Small intestine (tissue), 7 donors: ENCODE measurements around the gene DDX51. TPM values are rescaled to one million over a fixed set of nuclear protein-coding genes. Genes with fewer than 3 reads are reported as not detected.

ENCODE experiments used
- DNase-seq, 2 donors: peaks; one replicate each; pipeline versions ENCODE4 v3.0.0 to v3.0.0-alpha.2; 2013
- FAIRE-seq: peaks from 2 replicates; lab custom pipeline; 2012; peaks lifted over from hg19 to GRCh38; lab: Jason Lieb, UNC
- H3K27ac ChIP-seq, 3 donors: one replicate each; pipeline ENCODE4 v1.5.1; 2013; ENCODE audit warnings: low read length in 2 of 3, mild to moderate bottlenecking in 2 of 3, control low read depth in 1 of 3, inconsistent platforms in 1 of 3, low read depth in 1 of 3, moderate library complexity in 1 of 3
- H3K27me3 ChIP-seq, 3 donors: one replicate each; pipeline ENCODE4 v1.6.1; 2013; ENCODE audit warnings: low read length in 3 of 3, inconsistent platforms in 1 of 3; ENCODE audit not compliant: control insufficient read depth in 3 of 3, insufficient read depth in 3 of 3
- H3K36me3 ChIP-seq, 3 donors: one replicate each; pipeline ENCODE4 v1.6.1; 2013; ENCODE audit warnings: low read length in 3 of 3, inconsistent platforms in 1 of 3, low read depth in 1 of 3, mild to moderate bottlenecking in 1 of 3, moderate library complexity in 1 of 3; ENCODE audit not compliant: control insufficient read depth in 3 of 3, insufficient read depth in 2 of 3
- H3K4me1 ChIP-seq, 3 donors: one replicate each; pipeline ENCODE4 v1.6.1; 2013; ENCODE audit warnings: low read length in 2 of 3, inconsistent platforms in 1 of 3, low read depth in 1 of 3, mild to moderate bottlenecking in 1 of 3, moderate library complexity in 1 of 3; ENCODE audit not compliant: control insufficient read depth in 3 of 3, insufficient read depth in 2 of 3
- H3K4me3 ChIP-seq, 3 donors: one replicate each; pipeline ENCODE4 v1.5.1; 2013; ENCODE audit warnings: low read length in 3 of 3, control low read depth in 1 of 3, inconsistent platforms in 1 of 3, low read depth in 1 of 3, mild to moderate bottlenecking in 1 of 3, moderate library complexity in 1 of 3
- H3K9me3 ChIP-seq, 2 donors: one replicate each; pipeline ENCODE4 v1.6.1; 2013; ENCODE audit warnings: low read depth in 1 of 2, low read length in 1 of 2; ENCODE audit not compliant: control insufficient read depth in 2 of 2, insufficient read depth in 1 of 2
- WGBS, 3 donors: extraction: QIAGEN DNeasy Blood & Tissue Kit; methylation state at CpG; one replicate each; pipeline ENCODE4 v1.1.7; 2013; 5-methylcytosine and 5-hydroxymethylcytosine counted together
- polyA plus RNA-seq, 4 donors: library from polyadenylated mRNA; stranded (reverse) in 3 of 4; unstranded in 1 of 4; fragments of 200-250 nt in 3 of 4; fragments of 120-200 nt in 1 of 4; gene quantifications; one replicate each; pipeline versions ENCODE4 v1.2.1 to v1.2.3, GENCODE V29; 2013
- donor health status: healthy with polysubstance abuse.
- donor health status: control.
- donor health status: control.
- donor health status: Bipolar disorder and iron deficiency.
- donor health status: healthy.

Gene DDX51
- polyA plus RNA-seq, 4 donors = 5.1 to 17.3 (median 11.3) TPM

- no peak for DNase-seq
- no peak for FAIRE-seq
- 37 to 74% (median 58%) methylated on average over 26 to 35 of the region's 35 CpGs for WGBS, 3 donors
- Histone ChIP-seq H3K27ac (no peak overlapping the region), H3K4me3 (no peak overlapping the region), H3K9me3 (no peaks in the 10 kb centered on the region), H3K27me3 (peaks cover 0 to 14% (median 4%) of the 10 kb centered on the region in 3 donors), H3K4me1 (no peaks in the 10 kb centered on the region), H3K36me3 (no peaks in the 10 kb centered on the region)
Measured at GRCh38 chr12:132175496-132176384, 31.6 kb upstream of the DDX51 start.

GRCh38 chr12:132174839-132175490 is 30.8 kb upstream of the DDX51 start:
- DNase-seq (peak in 1 of 2 donors; percentile 41), FAIRE-seq (no peak)
- Histone ChIP-seq H3K27ac (no peak overlapping the region), H3K4me1 (no peaks in the 10 kb centered on the region), H3K4me3 (no peak overlapping the region), H3K9me3 (no peaks in the 10 kb centered on the region), H3K36me3 (no peaks in the 10 kb centered on the region), H3K27me3 (peaks cover 0 to 12% (median 4%) of the 10 kb centered on the region in 3 donors)
- WGBS, 3 donors = 40 to 67% (median 40%) methylated on average over 20 to 25 of the region's 25 CpGs

DNA sequence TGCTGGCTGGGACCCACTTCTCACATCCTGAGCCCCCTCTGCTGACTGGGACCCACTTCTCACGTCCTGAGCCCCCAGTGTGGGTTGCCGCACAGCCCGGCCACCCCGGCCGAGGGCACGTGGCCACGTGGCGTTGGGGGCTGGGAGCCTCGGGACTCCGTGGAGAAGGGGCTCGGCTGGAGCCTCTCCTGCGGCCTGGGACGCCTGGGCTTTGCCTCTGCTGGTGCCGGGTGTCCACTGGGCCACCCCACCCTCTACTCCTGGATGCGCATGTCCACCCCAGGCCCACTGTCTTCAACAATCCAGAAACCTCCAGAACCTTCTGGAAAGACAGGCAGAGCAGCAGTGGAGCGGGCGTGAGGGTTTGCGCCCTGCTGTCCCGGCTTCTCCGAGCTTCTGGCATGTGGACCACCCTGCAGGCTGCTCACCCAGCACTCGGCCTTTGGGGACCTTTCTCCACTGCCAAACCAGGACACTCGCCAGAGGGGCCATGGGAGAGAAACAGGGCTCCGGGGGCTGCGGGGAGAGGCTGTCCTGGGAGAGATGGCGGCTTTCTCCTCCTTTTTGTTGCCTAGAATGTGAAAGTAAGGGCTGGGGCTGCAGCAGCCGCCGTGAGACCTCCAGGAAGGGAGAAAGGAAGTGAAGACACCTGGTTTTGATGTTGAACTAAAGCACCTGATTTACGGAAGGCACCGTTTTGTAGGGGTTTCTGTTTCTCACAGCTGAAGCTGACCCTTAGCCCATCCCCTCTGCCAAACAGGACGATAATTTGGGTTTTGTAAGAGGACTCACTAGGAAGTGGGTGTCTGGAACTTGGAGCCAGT is 30.1 kb upstream of the DDX51 start:
- no peak for FAIRE-seq
- Histone ChIP-seq H3K4me1 (no peaks in the 10 kb centered on the region), H3K27ac (no peak overlapping the region), H3K36me3 (no peaks in the 10 kb centered on the region), H3K4me3 (no peak overlapping the region), H3K9me3 (no peaks in the 10 kb centered on the region), H3K27me3 (peaks cover 0 to 12% (median 4%) of the 10 kb centered on the region in 3 donors)
- DNase-seq = no peak
- 70 to 80% (median 73%) methylated on average over 28 to 30 of the region's 30 CpGs for WGBS, 3 donors

- H3K27ac ChIP-seq = no peak overlapping the region
- no peaks in the 10 kb centered on the region for H3K9me3 ChIP-seq
- DNase-seq (no peak), FAIRE-seq (no peak)
- no peaks in the 10 kb centered on the region for H3K36me3 ChIP-seq
- peaks cover 0 to 12% (median 4%) of the 10 kb centered on the region in 3 donors for H3K27me3 ChIP-seq
- WGBS, 3 donors = 44 to 66% (median 47%) methylated on average over 33 to 35 of the region's 35 CpGs
- no peaks in the 10 kb centered on the region for H3K4me1 ChIP-seq
- no peak overlapping the region for H3K4me3 ChIP-seq
Measured at GRCh38 chr12:132173135-132174014, 29.3 kb upstream of the DDX51 start.

DNA sequence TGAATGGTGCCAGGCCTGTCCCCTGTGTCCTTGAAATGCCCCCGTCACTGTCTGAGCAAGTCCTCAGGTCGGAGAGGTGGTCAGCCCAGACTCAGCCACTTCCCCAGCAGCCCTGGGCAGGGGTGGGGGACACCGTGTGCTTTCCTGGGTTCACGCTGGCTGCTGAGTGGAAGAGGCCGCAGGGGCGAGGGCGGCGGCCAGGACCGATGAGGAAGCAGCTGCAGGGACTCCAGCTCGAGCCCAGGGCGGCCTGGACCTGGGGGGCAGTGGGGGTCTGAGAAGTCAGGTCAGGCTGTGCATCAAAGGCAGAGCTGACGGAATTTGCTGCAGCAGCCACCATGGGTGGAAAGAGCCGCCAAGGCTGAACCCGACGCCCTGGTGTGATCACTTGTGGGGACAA is 28.5 kb upstream of the DDX51 start:
- FAIRE-seq (no peak), DNase-seq (no peak)
- peaks cover 0 to 12% (median 4%) of the 10 kb centered on the region in 3 donors for H3K27me3 ChIP-seq
- no peak overlapping the region for H3K4me3 ChIP-seq
- 56 to 68% (median 60%) methylated on average over 15 of the region's 15 CpGs for WGBS, 3 donors
- no peaks in the 10 kb centered on the region for H3K36me3 ChIP-seq
- H3K4me1 ChIP-seq = no peaks in the 10 kb centered on the region
- no peaks in the 10 kb centered on the region for H3K9me3 ChIP-seq
- no peak overlapping the region for H3K27ac ChIP-seq

DNA sequence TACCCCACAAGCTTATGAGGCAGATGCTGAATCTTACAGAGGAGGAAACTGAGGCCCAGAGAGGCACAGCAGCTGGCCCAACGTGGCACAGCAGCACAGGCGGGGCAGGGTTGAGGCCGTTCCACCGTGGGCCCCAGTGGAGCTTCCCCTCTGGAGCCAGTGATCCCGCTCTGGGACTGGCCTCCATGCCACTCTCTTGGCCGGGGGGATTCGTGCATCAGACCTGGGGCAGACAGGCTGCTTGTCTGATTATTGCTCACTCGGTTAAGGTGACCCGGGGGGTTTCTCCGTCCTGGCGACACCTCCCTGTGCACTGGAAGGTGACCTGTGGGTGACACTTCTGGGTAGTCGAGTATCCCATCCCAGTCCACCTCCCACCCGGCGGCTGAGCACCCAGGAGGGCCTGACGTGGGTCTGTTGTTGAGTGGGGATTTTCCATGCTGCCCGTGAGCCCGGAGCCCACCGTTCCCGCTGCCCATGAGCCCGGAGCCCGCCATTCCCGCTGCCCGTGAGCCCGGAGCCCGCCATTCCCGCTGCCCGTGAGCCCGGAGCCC is 27.9 kb upstream of the DDX51 start:
- FAIRE-seq (no peak), DNase-seq (no peak)
- WGBS, 3 donors = 83 to 86% (median 84%) methylated on average over 23 to 27 of the region's 28 CpGs
- H3K4me1 ChIP-seq = no peaks in the 10 kb centered on the region
- H3K4me3 ChIP-seq = no peak overlapping the region
- H3K9me3 ChIP-seq = no peaks in the 10 kb centered on the region
- no peak overlapping the region for H3K27ac ChIP-seq
- peaks cover 0 to 8% (median 4%) of the 10 kb centered on the region in 3 donors for H3K27me3 ChIP-seq
- no peaks in the 10 kb centered on the region for H3K36me3 ChIP-seq

DNA sequence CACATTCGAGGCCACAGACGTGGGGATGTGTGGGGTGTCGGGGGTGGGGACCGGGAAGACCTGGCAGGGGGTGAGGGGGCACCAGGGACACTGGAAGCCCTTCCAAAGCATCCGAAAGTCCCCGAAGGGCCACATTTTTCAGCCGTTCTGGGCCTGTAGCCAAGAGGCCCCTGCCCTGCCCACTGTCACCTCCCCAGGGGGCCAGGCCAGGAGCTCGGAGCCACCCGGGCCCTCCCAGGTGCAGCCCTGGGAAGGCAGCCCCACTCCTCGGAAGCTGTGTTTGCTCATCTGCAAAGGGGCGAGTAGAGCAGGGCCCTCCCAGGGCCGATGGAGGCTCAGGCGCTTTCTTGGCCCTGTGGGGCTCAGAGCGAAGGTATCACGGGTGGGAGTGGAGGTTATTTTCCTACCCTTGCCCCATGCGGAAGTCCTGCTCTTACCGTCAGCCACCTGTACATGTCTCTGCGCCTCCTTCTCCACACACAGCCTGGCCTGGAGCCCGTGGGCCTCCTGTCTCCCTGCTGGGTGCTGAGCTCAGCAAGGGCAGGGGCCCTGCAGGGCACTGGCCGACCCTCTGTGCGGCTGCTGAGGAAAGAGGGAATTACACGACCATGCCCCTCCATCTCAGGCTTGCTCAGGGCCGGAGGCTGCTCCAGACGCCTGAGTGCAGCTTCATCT is 27.3 kb upstream of the DDX51 start:
- FAIRE-seq = no peak
- Histone ChIP-seq H3K27ac (no peak overlapping the region), H3K36me3 (no peaks in the 10 kb centered on the region), H3K27me3 (peaks cover 0 to 2% (median under 1%) of the 10 kb centered on the region in 3 donors), H3K9me3 (no peaks in the 10 kb centered on the region), H3K4me3 (no peak overlapping the region), H3K4me1 (no peaks in the 10 kb centered on the region)
- WGBS, 3 donors = 53 to 75% (median 61%) methylated on average over 24 of the region's 24 CpGs
- no peak for DNase-seq
